Fibroblast of pulmonary artery (primary cell): ENCODE results near the gene FLVCR2.
A peak's percentile ranks its signal among the peaks of the same experiment; 100 is the strongest.

Experiments used
- DNase-seq: peaks from one replicate; pipeline ENCODE4 v3.0.0-alpha.2; 2010; ENCODE audit warnings: low read depth
- H3K4me3 ChIP-seq: replicated peaks from 2 replicates; pipeline ENCODE4 v1.5.1; 2011; ENCODE audit warnings: low read depth, mild to moderate bottlenecking, control low read depth, low read length, moderate library complexity
- TF ChIP-seq, protein P1 (sequence below): IDR thresholded peaks from 2 replicates; pipeline ENCODE4 v1.5.1; 2011; ENCODE audit warnings: mild to moderate bottlenecking, control low read depth, low read length, inconsistent platforms; ENCODE audit errors: missing control alignments

FLVCR2 gene

DNA sequence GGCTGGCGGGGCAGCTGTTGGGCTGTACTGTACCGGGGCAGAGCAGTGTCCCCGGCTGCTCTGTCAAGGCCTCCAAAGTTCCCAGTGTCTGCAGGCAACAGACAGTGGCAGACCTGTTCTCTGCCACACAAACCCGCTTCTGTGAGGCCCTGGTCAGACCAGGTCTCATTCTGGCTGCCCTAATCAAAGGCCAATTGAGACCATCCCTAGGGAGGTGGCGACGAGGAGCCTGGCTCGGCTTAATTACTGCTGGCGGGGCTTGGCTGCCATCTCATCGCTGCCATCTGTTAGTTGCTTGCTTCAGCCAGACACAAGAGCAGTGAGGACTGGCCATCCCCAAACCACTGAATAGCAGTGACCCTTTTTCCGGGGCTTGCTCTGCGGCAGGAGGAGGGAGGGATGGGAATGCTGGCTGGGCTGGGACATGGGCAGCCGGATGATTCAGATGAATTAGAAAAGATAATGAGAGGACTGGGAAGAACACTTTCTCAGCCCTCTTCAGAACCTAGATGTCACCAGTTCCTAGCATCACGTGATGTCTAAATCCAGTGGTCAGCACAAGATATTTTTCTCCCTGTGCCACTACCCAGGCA, 57.8 kb downstream of the FLVCR2 start:
- no peak overlapping the region for H3K4me3 ChIP-seq
- TF ChIP-seq, protein P1, sequence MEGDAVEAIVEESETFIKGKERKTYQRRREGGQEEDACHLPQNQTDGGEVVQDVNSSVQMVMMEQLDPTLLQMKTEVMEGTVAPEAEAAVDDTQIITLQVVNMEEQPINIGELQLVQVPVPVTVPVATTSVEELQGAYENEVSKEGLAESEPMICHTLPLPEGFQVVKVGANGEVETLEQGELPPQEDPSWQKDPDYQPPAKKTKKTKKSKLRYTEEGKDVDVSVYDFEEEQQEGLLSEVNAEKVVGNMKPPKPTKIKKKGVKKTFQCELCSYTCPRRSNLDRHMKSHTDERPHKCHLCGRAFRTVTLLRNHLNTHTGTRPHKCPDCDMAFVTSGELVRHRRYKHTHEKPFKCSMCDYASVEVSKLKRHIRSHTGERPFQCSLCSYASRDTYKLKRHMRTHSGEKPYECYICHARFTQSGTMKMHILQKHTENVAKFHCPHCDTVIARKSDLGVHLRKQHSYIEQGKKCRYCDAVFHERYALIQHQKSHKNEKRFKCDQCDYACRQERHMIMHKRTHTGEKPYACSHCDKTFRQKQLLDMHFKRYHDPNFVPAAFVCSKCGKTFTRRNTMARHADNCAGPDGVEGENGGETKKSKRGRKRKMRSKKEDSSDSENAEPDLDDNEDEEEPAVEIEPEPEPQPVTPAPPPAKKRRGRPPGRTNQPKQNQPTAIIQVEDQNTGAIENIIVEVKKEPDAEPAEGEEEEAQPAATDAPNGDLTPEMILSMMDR: no peak
- DNase-seq: peak; percentile 48

GRCh38 chr14:75640876-75641275, 62.5 kb downstream of the FLVCR2 start:
- DNase-seq: no peak
- H3K4me3 ChIP-seq: no peak overlapping the region
- TF ChIP-seq, protein P1: no peak

DNA sequence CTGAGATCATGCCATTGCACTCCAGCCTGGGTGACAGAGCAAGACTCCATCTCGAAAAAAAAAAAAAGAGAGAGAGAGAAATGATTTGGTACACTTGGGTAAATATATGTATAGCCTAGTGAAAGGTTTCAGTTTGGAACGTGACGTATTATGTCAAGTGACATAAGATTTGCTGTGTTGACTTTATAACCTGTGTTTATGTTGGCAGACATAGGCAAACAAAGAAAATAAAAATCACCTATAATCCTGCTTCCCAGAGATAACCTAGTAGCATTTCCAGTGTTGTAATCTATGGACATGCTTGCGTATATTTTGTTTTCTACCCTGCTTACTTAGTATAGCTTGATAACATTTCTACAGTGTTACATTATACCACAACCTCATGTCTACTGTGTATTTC, 65.6 kb downstream of the FLVCR2 start:
- no peak for DNase-seq
- TF ChIP-seq, protein P1: no peak
- no peak overlapping the region for H3K4me3 ChIP-seq

- TF ChIP-seq, protein P1: no peak
- DNase-seq: no peak
- H3K4me3 ChIP-seq: no peak overlapping the region
These were observed 66.6 kb downstream of the FLVCR2 start for GRCh38 chr14:75645056-75645455.

DNA sequence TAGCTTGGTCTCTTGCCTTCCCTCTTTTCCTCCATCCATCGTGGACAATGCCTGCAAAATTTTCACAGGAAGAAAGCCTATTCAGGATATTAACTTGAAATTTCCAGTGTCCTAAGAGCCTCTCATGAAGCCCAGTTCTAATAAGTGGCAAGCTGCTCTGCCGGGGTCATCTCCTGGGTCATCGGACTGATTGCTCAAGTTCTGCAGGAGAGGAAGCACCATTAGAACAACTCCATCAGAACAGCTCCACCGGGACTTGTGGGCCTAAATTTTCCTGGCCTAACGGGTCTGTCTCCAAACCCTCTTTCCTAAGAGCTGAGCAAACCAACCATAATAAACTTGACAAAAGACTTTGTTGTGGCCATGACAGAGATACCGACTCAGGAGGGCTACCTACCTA, 68.3 kb downstream of the FLVCR2 start:
- no peak overlapping the region for H3K4me3 ChIP-seq
- TF ChIP-seq, protein P1: no peak
- no peak for DNase-seq

GRCh38 chr14:75647640-75648039, 69.2 kb downstream of the FLVCR2 start:
- H3K4me3 ChIP-seq: no peak overlapping the region
- DNase-seq: peak; percentile 45
- TF ChIP-seq, protein P1: no peak

- no peak overlapping the region for H3K4me3 ChIP-seq
- TF ChIP-seq, protein P1: no peak
- DNase-seq: peak; percentile 95
These were observed 69.8 kb downstream of the FLVCR2 start for GRCh38 chr14:75648066-75648838.
